GM12878 (cell line): ENCODE data around the gene ATL3. TPM values are rescaled to one million over a fixed set of nuclear protein-coding genes. Genes with fewer than 3 reads are reported as not detected.

Source experiments
- CREB1 ChIP-seq: IDR thresholded peaks from 2 replicates; pipeline ENCODE4 v1.6.1; 2012; ENCODE audit warnings: low read depth, mild to moderate bottlenecking, inconsistent platforms
- CTCF ChIP-seq, 3 experiments: IDR thresholded peaks in 2 of 3; conservative IDR thresholded peaks in 1 of 3; 2 replicates each; pipeline ENCODE4 v1.5.1; 2011; ENCODE audit warnings: low read depth in 3 of 3, low read length in 3 of 3, mild to moderate bottlenecking in 3 of 3, control low read depth in 2 of 3, moderate library complexity in 2 of 3, inconsistent platforms in 1 of 3, mixed read lengths in 1 of 3; ENCODE audit not compliant: control insufficient read depth in 2 of 3, insufficient read depth in 1 of 3; ENCODE audit errors: extremely low read depth in 1 of 3
- CUX1 ChIP-seq: IDR thresholded peaks from 2 replicates; pipeline ENCODE4 v1.6.1; 2012; ENCODE audit warnings: improper control_type of control experiment, low read depth, low read length; ENCODE audit not compliant: insufficient replicate concordance
- HSF1 ChIP-seq: fragments of 150-350 bp; IDR thresholded peaks from 2 replicates; pipeline ENCODE4 v1.6.1; 2014; ENCODE audit warnings: mild to moderate bottlenecking, low read depth, low read length
- JUND ChIP-seq: IDR thresholded peaks from 2 replicates; pipeline ENCODE4 v1.6.1; 2012; ENCODE audit warnings: low read depth, mild to moderate bottlenecking, low read length, improper control_type of control experiment, moderate library complexity
- KLF5 ChIP-seq: fragments of 450-650 bp; IDR thresholded peaks from 2 replicates; pipeline ENCODE4 v1.6.1; 2014; ENCODE audit warnings: mild to moderate bottlenecking; ENCODE audit not compliant: partially characterized antibody
- PKNOX1 ChIP-seq: fragments of 450-650 bp; IDR thresholded peaks from 2 replicates; pipeline ENCODE4 v1.6.1; 2016; ENCODE audit warnings: mild to moderate bottlenecking
- RBBP5 ChIP-seq: fragments of 200-600 bp; sonication (generic); conservative IDR thresholded peaks from 2 replicates; pipeline ENCODE4 v1.6.1; 2016
- RFX5 ChIP-seq: IDR thresholded peaks from 2 replicates; pipeline ENCODE4 v1.6.1; 2011; ENCODE audit warnings: low read depth, low read length, improper control_type of control experiment
- STAT1 ChIP-seq: fragments of 450-650 bp; conservative IDR thresholded peaks from 2 replicates; pipeline ENCODE4 v1.6.1; 2014; ENCODE audit warnings: antibody characterized with exemption, mild to moderate bottlenecking
- TAF1 ChIP-seq: IDR thresholded peaks from 2 replicates; pipeline ENCODE4 v1.6.1; 2011; ENCODE audit warnings: mild to moderate bottlenecking, low read depth, low read length, borderline replicate concordance
- YY1 ChIP-seq: IDR thresholded peaks from 2 replicates; pipeline ENCODE4 v1.6.1; 2011; ENCODE audit warnings: low read depth, mild to moderate bottlenecking, low read length
- ZBTB40 ChIP-seq: fragments of 450-650 bp; IDR thresholded peaks from 2 replicates; pipeline ENCODE4 v1.6.1; 2016; ENCODE audit warnings: mild to moderate bottlenecking, moderate library complexity, borderline replicate concordance
- polyA plus RNA-seq, 11 experiments: library from polyadenylated mRNA; depleted of rRNA in 4 of 11; unstranded in 6 of 11; stranded (reverse) in 5 of 11; fragments of >200 nt; fragmentation: Nextera tagmentation in 4 of 11; fragmentation: Illumina TruSeq in 1 of 11; extraction: Ambion mirVana in 4 of 11; extraction: Trizol in 1 of 11; gene quantifications; 1 replicate in 1 of 11; 2 replicates in 10 of 11; pipeline versions ENCODE4 v1.2.1 to v1.2.3, GENCODE V29; 2011 to 2016; ENCODE audit warnings: inconsistent platforms in 2 of 11, missing spikeins in 2 of 11, low read depth in 1 of 11
- total RNA-seq, 4 experiments: library from RNA; depleted of rRNA in 3 of 4; stranded (reverse); fragments of >200 nt in 3 of 4; fragmentation: Illumina TruSeq in 1 of 4; extraction: Trizol in 1 of 4; gene quantifications; 2 replicates each; pipeline versions ENCODE4 v1.2.1 to v1.2.3, GENCODE V29; 2013 to 2021

The ATL3 gene
- total and polyA plus RNA-seq, 10 of the 15 experiments (the other 5 are each of a cell fraction or from before 2014, with no cell fraction given) = 12.0 to 36.0 (median 21.5) TPM

GRCh38 chr11:63682066-63683021 is 11.2 kb upstream of the ATL3 start (continued):
- TF ChIP-seq KLF5 (no peak), RFX5 (no peak), ZBTB40 (no peak), HSF1 (no peak), CUX1 (no peak), CREB1 (no peak), STAT1 (no peak), CTCF (IDR thresholded peaks at IDR 0.05 in 2 of 3, conservative IDR thresholded peaks at IDR 0.05 in 1 of 3; ENCODE audit: control insufficient read depth in 2 of 3, extremely low read depth in 1 of 3, insufficient read depth in 1 of 3, low read depth in 3 of 3, low read length in 3 of 3) (peak in 1 of 3 experiments; percentile 37; a peak in 2 of 6 replicates), PKNOX1 (peak; percentile 37; the same call in 1 of the 2 replicates), RBBP5 (no peak), TAF1 (no peak), YY1 (0 out of 2 replicates have a peak, but pooled peaks have one; percentile 34), JUND (no peak)
